Fibroblast of lung (primary cell): ENCODE results near the gene THAP8. TPM values are rescaled to one million over a fixed set of nuclear protein-coding genes. Genes with fewer than 3 reads are reported as not detected.
"Not testable (repeated sequence)": the region's sequence is repeated elsewhere in the genome, so short reads cannot be mapped to it uniquely, and the experiment has no call there.

Source experiments
- DNase-seq, 2 donors: peaks; one replicate each; pipeline versions ENCODE4 v3.0.0 to v3.0.0-alpha.2; 2010; ENCODE audit warnings: low read depth in 2 of 2
- H2AFZ ChIP-seq: 2 replicates; pipeline ENCODE4 v1.5.1; 2012; ENCODE audit warnings: low read length, control low read depth, inconsistent platforms
- H3K27ac ChIP-seq: 2 replicates; pipeline ENCODE4 v1.5.1; 2011; ENCODE audit warnings: low read length, control low read depth; ENCODE audit not compliant: insufficient read depth
- H3K27me3 ChIP-seq: 2 replicates; pipeline ENCODE4 v1.5.1; 2011; ENCODE audit warnings: mild to moderate bottlenecking, low read length; ENCODE audit not compliant: control insufficient read depth, insufficient read depth
- H3K36me3 ChIP-seq: 2 replicates; pipeline ENCODE4 v1.5.1; 2011; ENCODE audit warnings: low read length; ENCODE audit not compliant: control insufficient read depth, insufficient read depth
- H3K4me1 ChIP-seq: 2 replicates; pipeline ENCODE4 v1.5.1; 2011; ENCODE audit warnings: low read length; ENCODE audit not compliant: control insufficient read depth, insufficient read depth; ENCODE audit errors: extremely low read depth
- H3K4me2 ChIP-seq: 2 replicates; pipeline ENCODE4 v1.5.1; 2011; ENCODE audit warnings: low read length, control low read depth; ENCODE audit not compliant: insufficient read depth; ENCODE audit errors: extremely low read depth
- H3K4me3 ChIP-seq, 4 experiments: fragments of 200-600 bp in 1 of 4; sonication (generic) in 1 of 4; replicated peaks in 1 of 4; 2 replicates each; pipeline ENCODE4 v1.5.1; 2011 to 2016; ENCODE audit warnings: low read length in 4 of 4, low read depth in 3 of 4, mild to moderate bottlenecking in 3 of 4, control low read depth in 2 of 4, inconsistent platforms in 1 of 4, mixed read lengths in 1 of 4; ENCODE audit not compliant: insufficient read depth in 1 of 4; ENCODE audit errors: control extremely low read depth in 1 of 4
- H3K79me2 ChIP-seq: 2 replicates; pipeline ENCODE4 v1.5.1; 2012; ENCODE audit warnings: mild to moderate bottlenecking, low read length, inconsistent platforms; ENCODE audit not compliant: control insufficient read depth, insufficient read depth
- H3K9ac ChIP-seq: 2 replicates; pipeline ENCODE4 v1.5.1; 2011; ENCODE audit warnings: mild to moderate bottlenecking, low read length, control low read depth; ENCODE audit not compliant: insufficient read depth
- H3K9me3 ChIP-seq: 2 replicates; pipeline ENCODE4 v1.5.1; 2012; ENCODE audit warnings: low read depth, low read length; ENCODE audit not compliant: control insufficient read depth, insufficient read depth
- H4K20me1 ChIP-seq: 2 replicates; pipeline ENCODE4 v1.5.1; 2011; ENCODE audit warnings: low read length; ENCODE audit not compliant: control insufficient read depth, insufficient read depth; ENCODE audit errors: extremely low read depth
- CTCF ChIP-seq, 2 donors: IDR thresholded peaks in 1 of 2; conservative IDR thresholded peaks in 1 of 2; 1 replicate in 1 of 2; 2 replicates in 1 of 2; pipeline ENCODE4 v1.5.1; 2011 to 2012; ENCODE audit warnings: low read length in 2 of 2, control low read depth in 1 of 2, inconsistent platforms in 1 of 2, low read depth in 1 of 2, mild to moderate bottlenecking in 1 of 2
- EZH2 ChIP-seq: IDR thresholded peaks from 2 replicates; pipeline ENCODE4 v1.5.1; 2012; ENCODE audit warnings: low read length, control low read depth, mild to moderate bottlenecking; ENCODE audit errors: missing control alignments
- polyA plus RNA-seq, 2 donors: library from polyadenylated mRNA; depleted of rRNA in 1 of 2; stranded (reverse) in 1 of 2; unstranded in 1 of 2; fragments of >200 nt; gene quantifications; 2 replicates each; pipeline ENCODE4 v1.2.1, GENCODE V29; 2011 to 2012; ENCODE audit warnings: missing spikeins in 1 of 2
- total RNA-seq: library from RNA; depleted of rRNA; stranded (reverse); fragments of >200 nt; gene quantifications from 2 replicates; pipeline ENCODE4 v1.2.1, GENCODE V29; 2014

The THAP8 gene
- total and polyA plus RNA-seq, 2 donors (not counting 1 experiment from before 2014, with no cell fraction given) = 4.6 to 5.1 TPM

- Histone ChIP-seq H3K4me1 (peaks cover 8% of the 10 kb centered on the region), H4K20me1 (no peaks in the 10 kb centered on the region), H2AFZ (no peak overlapping the region), H3K9ac (no peak overlapping the region), H3K4me3 (no peak overlapping the region), H3K36me3 (no peaks in the 10 kb centered on the region), H3K27me3 (no peaks in the 10 kb centered on the region), H3K27ac (no peak overlapping the region), H3K9me3 (no peaks in the 10 kb centered on the region), H3K79me2 (no peaks in the 10 kb centered on the region), H3K4me2 (no peak overlapping the region)
- DNase-seq = no peak
- TF ChIP-seq EZH2 = no peak
- TF ChIP-seq CTCF (conservative IDR thresholded peaks at IDR 0.05 in 1 of 2, IDR thresholded peaks at IDR 0.05 in 1 of 2; ENCODE audit: low read depth in 1 of 2, low read length in 2 of 2) = no peak
Measured at GRCh38 chr19:36043952-36044351, 10.1 kb downstream of the THAP8 start.

- no peak overlapping the region for H3K4me2 ChIP-seq
- H4K20me1 ChIP-seq = no peaks in the 10 kb centered on the region
- H3K4me3 ChIP-seq = no peak overlapping the region
- H3K9me3 ChIP-seq = no peaks in the 10 kb centered on the region
- H3K9ac ChIP-seq = no peak overlapping the region
- H2AFZ ChIP-seq = peak overlapping the region; percentile 31
- DNase-seq = peak; percentile 79 to 83
- peaks cover 8% of the 10 kb centered on the region for H3K4me1 ChIP-seq
- no peaks in the 10 kb centered on the region for H3K36me3 ChIP-seq
- H3K27ac ChIP-seq = peak overlapping the region; percentile 56
- no peaks in the 10 kb centered on the region for H3K27me3 ChIP-seq
- no peaks in the 10 kb centered on the region for H3K79me2 ChIP-seq
- no peak for TF ChIP-seq EZH2
- no peak for TF ChIP-seq CTCF (conservative IDR thresholded peaks at IDR 0.05 in 1 of 2, IDR thresholded peaks at IDR 0.05 in 1 of 2; ENCODE audit: low read depth in 1 of 2, low read length in 2 of 2)
Measured at GRCh38 chr19:36041831-36042230, 12.3 kb downstream of the THAP8 start.

- not testable (repeated sequence) for H3K4me2 ChIP-seq, H4K20me1 ChIP-seq, H3K9ac ChIP-seq, H3K79me2 ChIP-seq, DNase-seq, H3K4me1 ChIP-seq, H3K4me3 ChIP-seq, H3K27me3 ChIP-seq, H2AFZ ChIP-seq, H3K36me3 ChIP-seq, H3K9me3 ChIP-seq
- peak overlapping the region; percentile 56 for H3K27ac ChIP-seq
Measured at GRCh38 chr19:36041092-36041491, 13.0 kb downstream of the THAP8 start.
